ENCODE measurements around the gene FALEC.
"Not testable (repeated sequence)": the region's sequence is repeated elsewhere in the genome, so short reads cannot be mapped to it uniquely, and the experiment has no call there.

The FALEC gene

GRCh38 chr1:150575518-150576366, 60.2 kb downstream of the FALEC start:
- Mint-ChIP-seq H3K4me3 (peak overlapping the region; percentile 90 to 95), H3K9me3 (no peaks in the 10 kb centered on the region), H3K36me3 (peaks cover 60 to 69% of the 10 kb centered on the region in 2 donors), H3K27ac (peak overlapping the region; percentile 95), H3K4me1 (peaks cover 18 to 38% of the 10 kb centered on the region in 2 donors), H3K27me3 (no peaks in the 10 kb centered on the region)
- DNase-seq (no peak), ATAC-seq (replicated peaks) (no peak)

- ATAC-seq (replicated peaks) (no peak), DNase-seq (no peak)
- Mint-ChIP-seq H3K36me3 (peaks cover 60 to 64% of the 10 kb centered on the region in 2 donors), H3K27me3 (no peaks in the 10 kb centered on the region), H3K4me3 (peak overlapping the region; percentile 90 to 95), H3K4me1 (peaks cover 19 to 36% of the 10 kb centered on the region in 2 donors), H3K9me3 (no peaks in the 10 kb centered on the region), H3K27ac (peak overlapping the region; percentile 95)
Observed at GRCh38 chr1:150576367-150576711, 60.8 kb downstream of the FALEC start.

- H3K27me3 Mint-ChIP-seq = no peaks in the 10 kb centered on the region
- ATAC-seq (replicated peaks) (no peak), DNase-seq (no peak)
- peak overlapping the region; percentile 90 to 95 for H3K4me3 Mint-ChIP-seq
- peak overlapping the region; percentile 98 for H3K27ac Mint-ChIP-seq
- H3K9me3 Mint-ChIP-seq = no peaks in the 10 kb centered on the region
- peaks cover 19 to 34% of the 10 kb centered on the region in 2 donors for H3K4me1 Mint-ChIP-seq
- peaks cover 58 to 64% of the 10 kb centered on the region in 2 donors for H3K36me3 Mint-ChIP-seq
Observed at GRCh38 chr1:150576794-150577556, 61.4 kb downstream of the FALEC start.

GRCh38 chr1:150577557-150578271, 62.2 kb downstream of the FALEC start:
- Mint-ChIP-seq H3K4me3 (peak overlapping the region; percentile 90 to 95), H3K4me1 (peaks cover 18 to 33% of the 10 kb centered on the region in 2 donors), H3K27me3 (no peaks in the 10 kb centered on the region), H3K27ac (peak overlapping the region; percentile 98), H3K36me3 (peaks cover 54 to 63% of the 10 kb centered on the region in 2 donors), H3K9me3 (no peaks in the 10 kb centered on the region)
- no peak for DNase-seq
- ATAC-seq (replicated peaks) = no peak

DNA sequence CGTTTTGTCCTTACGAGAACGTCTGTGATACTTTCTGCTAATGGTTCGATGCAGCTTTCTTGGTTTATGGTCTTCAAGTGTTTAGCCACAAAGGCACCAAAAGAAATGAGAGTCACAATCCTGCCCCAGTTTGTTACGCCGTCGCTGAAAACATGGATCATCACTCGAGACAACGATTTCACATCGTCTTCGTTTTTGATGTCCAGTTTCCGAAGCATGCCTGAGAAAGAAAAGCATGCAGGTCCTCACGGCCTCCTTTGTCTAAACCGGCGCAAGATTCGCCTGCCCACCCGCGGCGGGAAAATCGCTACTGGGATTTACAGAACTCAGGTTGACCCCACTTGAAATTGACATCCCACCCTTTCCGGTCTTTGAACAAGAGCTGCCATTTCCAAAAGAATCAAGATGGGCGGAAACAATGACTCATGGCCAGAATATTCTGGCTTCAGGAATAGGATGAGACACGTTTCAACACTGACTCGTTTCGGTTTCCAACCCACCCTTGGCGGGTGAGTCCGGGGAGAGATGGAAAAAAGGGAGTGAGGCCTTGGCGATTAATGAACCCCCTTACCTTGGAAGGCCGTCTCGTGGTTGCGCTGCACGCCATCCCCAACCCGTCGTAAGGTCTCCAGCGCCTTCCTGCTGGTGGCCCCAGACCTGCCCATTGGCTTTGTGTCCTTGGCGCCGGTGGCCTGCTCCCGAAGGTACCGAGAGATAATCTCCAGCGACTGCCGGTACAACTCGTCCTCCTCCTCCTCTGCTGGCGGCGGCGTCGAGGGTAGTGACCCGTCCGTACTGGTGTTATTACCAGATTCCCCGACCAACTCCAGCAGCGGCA, 62.9 kb downstream of the FALEC start:
- peaks cover 17 to 33% of the 10 kb centered on the region in 2 donors for H3K4me1 Mint-ChIP-seq
- H3K4me3 Mint-ChIP-seq = peak overlapping the region; percentile 90 to 95
- ATAC-seq (replicated peaks) = peak in 1 of 2 donors; percentile 2
- H3K36me3 Mint-ChIP-seq = peaks cover 53 to 63% of the 10 kb centered on the region in 2 donors
- peak; percentile 36 for DNase-seq
- H3K27ac Mint-ChIP-seq = peak overlapping the region; percentile 98
- H3K27me3 Mint-ChIP-seq = no peaks in the 10 kb centered on the region
- no peaks in the 10 kb centered on the region for H3K9me3 Mint-ChIP-seq

- Mint-ChIP-seq H3K4me1 (peaks cover 14 to 32% of the 10 kb centered on the region in 2 donors), H3K36me3 (peaks cover 47 to 55% of the 10 kb centered on the region in 2 donors)
- ATAC-seq (replicated peaks) = peak; percentile 89 to 91
Observed at GRCh38 chr1:150579110-150579944, 63.8 kb downstream of the FALEC start, which contains the start of gene MCL1. Gene MCL1 (minus strand): TSS chr1:150579610. CDS start chr1:150579530, 80 bp downstream.

DNA sequence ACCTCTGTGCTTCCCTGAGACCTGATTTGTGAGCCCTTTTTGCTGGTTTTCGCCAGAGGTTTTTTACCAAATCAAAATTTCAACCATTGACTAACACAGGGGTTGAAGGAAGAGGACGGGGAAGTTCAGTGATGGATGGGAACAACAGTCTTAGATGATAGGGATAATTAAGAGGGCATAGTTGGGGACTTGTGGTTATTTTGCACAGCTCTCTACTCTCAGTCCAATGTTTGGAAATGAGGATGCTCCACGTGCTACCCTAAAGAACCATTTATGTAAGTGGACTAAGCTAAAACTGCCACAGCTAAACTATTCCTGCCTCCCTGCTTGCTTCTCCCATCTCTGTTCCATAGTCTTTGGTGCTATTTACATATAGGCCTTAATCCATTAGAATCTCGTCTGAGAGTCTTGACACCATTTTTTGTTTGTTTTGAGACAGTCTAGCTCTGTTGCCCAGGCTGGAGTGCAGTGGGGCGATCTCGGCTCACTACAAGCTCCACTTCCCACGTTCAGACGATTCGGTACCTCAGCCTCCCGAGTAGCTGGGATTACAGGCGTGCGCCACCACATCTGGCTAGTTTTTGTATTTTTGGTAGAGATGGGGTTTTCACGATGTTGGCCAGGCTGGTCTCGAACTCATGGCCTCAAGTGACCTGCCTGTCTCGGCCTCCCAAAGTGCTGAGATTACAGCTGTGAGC, 64.5 kb downstream of the FALEC start:
- H3K36me3 Mint-ChIP-seq = peaks cover 40 to 49% of the 10 kb centered on the region in 2 donors
- H3K27ac Mint-ChIP-seq = peak overlapping the region; percentile 98
- H3K27me3 Mint-ChIP-seq = no peaks in the 10 kb centered on the region
- H3K4me3 Mint-ChIP-seq = peak overlapping the region; percentile 85 to 90
- ATAC-seq (replicated peaks) (no peak), DNase-seq (no peak)
- no peaks in the 10 kb centered on the region for H3K9me3 Mint-ChIP-seq
- peaks cover 11 to 25% of the 10 kb centered on the region in 2 donors for H3K4me1 Mint-ChIP-seq

More at GRCh38 chr1:150579110-150579944, 63.8 kb downstream of the FALEC start, which contains the start of gene MCL1:
- Mint-ChIP-seq H3K9me3 (no peaks in the 10 kb centered on the region), H3K27me3 (no peaks in the 10 kb centered on the region), H3K4me3 (peak within 1 kb of the TSS; percentile 90 to 95), H3K27ac (peak within 1 kb of the TSS; percentile 98)
- peak; percentile 90 for DNase-seq

DNA sequence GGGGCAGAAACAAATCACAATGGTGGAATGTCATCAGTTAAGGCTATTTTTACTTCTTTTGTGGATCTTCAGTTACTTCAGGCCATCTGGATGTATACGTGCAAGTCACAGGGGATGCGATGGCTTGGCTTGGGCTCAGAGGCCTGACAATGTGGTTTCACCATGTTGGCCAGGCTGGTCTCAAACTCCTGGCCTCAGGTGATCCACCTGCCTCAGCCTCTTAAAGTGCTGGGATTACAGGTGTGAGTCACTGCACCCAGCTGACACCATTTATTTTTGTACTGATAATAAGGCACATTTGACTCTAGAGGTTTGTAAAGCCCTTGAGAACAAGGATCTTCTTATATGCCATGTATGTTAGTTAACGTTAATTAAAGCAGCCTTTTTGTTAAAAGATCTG, 65.4 kb downstream of the FALEC start:
- H3K4me1 Mint-ChIP-seq = peaks cover 11 to 18% of the 10 kb centered on the region in 2 donors
- not testable (repeated sequence) for DNase-seq; ATAC-seq (replicated peaks); H3K27me3 Mint-ChIP-seq; H3K27ac Mint-ChIP-seq; H3K9me3 Mint-ChIP-seq
- H3K36me3 Mint-ChIP-seq = peaks cover 35 to 47% of the 10 kb centered on the region in 2 donors
- H3K4me3 Mint-ChIP-seq = peak overlapping the region; percentile 85 to 90

GRCh38 chr1:150581437-150581836, 65.9 kb downstream of the FALEC start:
- H3K27ac Mint-ChIP-seq; ATAC-seq (replicated peaks): not testable (repeated sequence)

GRCh38 chr1:150581962-150582361, 66.4 kb downstream of the FALEC start:
- not testable (repeated sequence) for H3K4me3 Mint-ChIP-seq; H3K9me3 Mint-ChIP-seq; H3K27ac Mint-ChIP-seq; H3K27me3 Mint-ChIP-seq; DNase-seq; ATAC-seq (replicated peaks)
- H3K4me1 Mint-ChIP-seq = peaks cover 12 to 18% of the 10 kb centered on the region in 2 donors
- peaks cover 27 to 38% of the 10 kb centered on the region in 2 donors for H3K36me3 Mint-ChIP-seq

More at GRCh38 chr1:150581437-150581836, 65.9 kb downstream of the FALEC start:
- H3K36me3 Mint-ChIP-seq = peaks cover 31 to 43% of the 10 kb centered on the region in 2 donors
- not testable (repeated sequence) for H3K9me3 Mint-ChIP-seq, H3K4me3 Mint-ChIP-seq, H3K27me3 Mint-ChIP-seq, DNase-seq
- H3K4me1 Mint-ChIP-seq = peaks cover 12 to 18% of the 10 kb centered on the region in 2 donors

DNA sequence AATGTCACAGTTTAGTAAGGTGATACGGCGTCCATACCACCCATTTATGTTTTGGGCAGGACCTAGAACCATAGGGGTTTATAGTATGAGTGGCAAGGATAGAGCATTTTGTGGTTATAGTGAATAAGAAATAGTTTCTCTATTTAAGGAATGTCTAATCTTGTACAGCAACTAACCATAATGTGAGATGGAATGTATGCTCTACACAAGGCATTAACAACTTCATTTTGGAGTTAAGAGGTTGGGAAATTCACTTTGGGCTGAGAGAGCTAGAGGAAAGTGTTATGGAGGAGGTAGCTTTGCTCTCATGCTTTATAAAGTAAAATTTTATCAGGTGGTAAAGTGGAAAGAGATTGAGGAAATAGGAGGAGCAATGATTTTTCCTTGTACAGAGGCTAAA, 66.8 kb downstream of the FALEC start:
- ATAC-seq (replicated peaks) = no peak
- DNase-seq = no peak
- Mint-ChIP-seq H3K27me3 (no peaks in the 10 kb centered on the region), H3K27ac (no peak overlapping the region), H3K4me1 (peaks cover 12 to 18% of the 10 kb centered on the region in 2 donors), H3K36me3 (peaks cover 22 to 34% of the 10 kb centered on the region in 2 donors), H3K4me3 (no peak overlapping the region), H3K9me3 (no peaks in the 10 kb centered on the region)

Measured in stimulated activated naive B cell treated with anti-CD40 and anti-IgM and Interleukin-4, amounts not matched to agents 10 μg/mL and 1 μg/mL and 100 μg/mL, for 72 hours (primary cell).